OCI-LY1 (cell line): ENCODE measurements around the gene HORMAD2.

Source experiments
- H2AFZ ChIP-seq: fragments of 200-600 bp; sonication (generic), shearing (Covaris generic); 2 replicates; pipeline ENCODE4 v1.6.0; 2014; ENCODE audit warnings: antibody characterized with exemption, mild to moderate bottlenecking, low read length
- H3F3A ChIP-seq: fragments of 200-600 bp; sonication (generic), shearing (Covaris generic); 2 replicates; pipeline ENCODE4 v1.6.0; 2014; ENCODE audit warnings: mild to moderate bottlenecking, antibody characterized with exemption, low read length, moderate library complexity; ENCODE audit not compliant: insufficient read depth
- H3K27ac ChIP-seq: fragments of 200-600 bp; sonication (generic); 2 replicates; pipeline ENCODE4 v1.5.1; 2014; ENCODE audit warnings: low read length, mixed run types, mild to moderate bottlenecking, low read depth; ENCODE audit not compliant: poor library complexity, severe bottlenecking
- H3K27me3 ChIP-seq: fragments of 200-600 bp; sonication (generic); 2 replicates; pipeline ENCODE4 v1.6.0; 2014; ENCODE audit warnings: antibody characterized with exemption, mild to moderate bottlenecking, low read length, moderate library complexity; ENCODE audit not compliant: insufficient read depth
- H3K36me3 ChIP-seq: fragments of 200-600 bp; sonication (generic); 2 replicates; pipeline ENCODE4 v1.6.1; 2014; ENCODE audit warnings: mild to moderate bottlenecking, antibody characterized with exemption, low read length, moderate library complexity, mixed read lengths; ENCODE audit not compliant: insufficient read depth
- H3K4me1 ChIP-seq: fragments of 200-600 bp; sonication (generic); 2 replicates; pipeline ENCODE4 v1.5.1; 2014; ENCODE audit warnings: mild to moderate bottlenecking, low read length, moderate library complexity; ENCODE audit not compliant: insufficient read depth, severe bottlenecking
- H3K4me2 ChIP-seq: fragments of 200-600 bp; sonication (generic), shearing (Covaris generic); 2 replicates; pipeline ENCODE4 v1.6.1; 2014; ENCODE audit warnings: low read length
- H3K4me3 ChIP-seq: fragments of 200-600 bp; sonication (generic); 2 replicates; pipeline ENCODE4 v1.5.1; 2014; ENCODE audit warnings: low read length, low read depth, mild to moderate bottlenecking, mixed read lengths; ENCODE audit not compliant: poor library complexity, severe bottlenecking
- H3K79me2 ChIP-seq: fragments of 200-600 bp; shearing (Covaris generic); 2 replicates; pipeline ENCODE4 v1.6.1; 2016; ENCODE audit warnings: mixed run types, low read length, mixed read lengths; ENCODE audit not compliant: insufficient read depth
- H3K9ac ChIP-seq: fragments of 200-600 bp; sonication (generic), shearing (Covaris generic); 2 replicates; pipeline ENCODE4 v1.6.1; 2014; ENCODE audit warnings: mild to moderate bottlenecking, low read length, mixed read lengths
- H3K9me2 ChIP-seq: fragments of 200-600 bp; sonication (generic), shearing (Covaris generic); 2 replicates; pipeline ENCODE4 v1.6.1; 2014; ENCODE audit warnings: low read depth, mild to moderate bottlenecking, low read length, mixed read lengths
- H3K9me3 ChIP-seq: fragments of 200-600 bp; shearing (Covaris generic); 2 replicates; pipeline ENCODE4 v1.6.1; 2014; ENCODE audit warnings: low read length, mixed read lengths
- H4K20me1 ChIP-seq: fragments of 200-600 bp; sonication (generic), shearing (Covaris generic); 2 replicates; pipeline ENCODE4 v1.6.0; 2016; ENCODE audit warnings: mild to moderate bottlenecking, low read length; ENCODE audit not compliant: insufficient read depth
- EZH2 ChIP-seq: fragments of 200-600 bp; sonication (generic), shearing (Covaris generic); IDR thresholded peaks from 2 replicates; pipeline ENCODE4 v1.8.0; 2017; ENCODE audit warnings: borderline replicate concordance, mixed run types, mild to moderate bottlenecking, antibody characterized with exemption, low read length, moderate library complexity, mixed read lengths
- TF ChIP-seq, protein P1 (sequence below): fragments of 200-600 bp; sonication (generic), shearing (Covaris generic); IDR thresholded peaks from 2 replicates; pipeline ENCODE4 v1.5.1; 2017; ENCODE audit warnings: mild to moderate bottlenecking, antibody characterized with exemption, low read length, moderate library complexity, mixed read lengths

HORMAD2 gene

GRCh38 chr22:30104501-30105156 lies 24.4 kb downstream of the HORMAD2 start:
- Histone ChIP-seq H3K4me2 (no peak overlapping the region), H2AFZ (no peak overlapping the region), H3K4me1 (no peaks in the 10 kb centered on the region)

GRCh38 chr22:30105483-30105882 lies 25.2 kb downstream of the HORMAD2 start:
- Histone ChIP-seq H3K36me3 (no peaks in the 10 kb centered on the region), H2AFZ (no peak overlapping the region), H3K9me2 (no peaks in the 10 kb centered on the region), H3K9ac (no peak overlapping the region), H3K27me3 (no peaks in the 10 kb centered on the region), H3F3A (no peaks in the 10 kb centered on the region), H3K4me3 (no peak overlapping the region), H3K79me2 (no peaks in the 10 kb centered on the region), H3K4me2 (no peak overlapping the region), H3K4me1 (no peaks in the 10 kb centered on the region), H3K27ac (no peak overlapping the region), H3K9me3 (no peaks in the 10 kb centered on the region), H4K20me1 (no peaks in the 10 kb centered on the region)
- TF ChIP-seq, protein P1, sequence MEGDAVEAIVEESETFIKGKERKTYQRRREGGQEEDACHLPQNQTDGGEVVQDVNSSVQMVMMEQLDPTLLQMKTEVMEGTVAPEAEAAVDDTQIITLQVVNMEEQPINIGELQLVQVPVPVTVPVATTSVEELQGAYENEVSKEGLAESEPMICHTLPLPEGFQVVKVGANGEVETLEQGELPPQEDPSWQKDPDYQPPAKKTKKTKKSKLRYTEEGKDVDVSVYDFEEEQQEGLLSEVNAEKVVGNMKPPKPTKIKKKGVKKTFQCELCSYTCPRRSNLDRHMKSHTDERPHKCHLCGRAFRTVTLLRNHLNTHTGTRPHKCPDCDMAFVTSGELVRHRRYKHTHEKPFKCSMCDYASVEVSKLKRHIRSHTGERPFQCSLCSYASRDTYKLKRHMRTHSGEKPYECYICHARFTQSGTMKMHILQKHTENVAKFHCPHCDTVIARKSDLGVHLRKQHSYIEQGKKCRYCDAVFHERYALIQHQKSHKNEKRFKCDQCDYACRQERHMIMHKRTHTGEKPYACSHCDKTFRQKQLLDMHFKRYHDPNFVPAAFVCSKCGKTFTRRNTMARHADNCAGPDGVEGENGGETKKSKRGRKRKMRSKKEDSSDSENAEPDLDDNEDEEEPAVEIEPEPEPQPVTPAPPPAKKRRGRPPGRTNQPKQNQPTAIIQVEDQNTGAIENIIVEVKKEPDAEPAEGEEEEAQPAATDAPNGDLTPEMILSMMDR: no peak
- no peak for TF ChIP-seq EZH2

More at GRCh38 chr22:30104501-30105156, 24.4 kb downstream of the HORMAD2 start:
- H3K79me2 ChIP-seq: no peaks in the 10 kb centered on the region
- no peaks in the 10 kb centered on the region for H3K9me3 ChIP-seq
- no peak for TF ChIP-seq EZH2
- TF ChIP-seq, protein P1: no peak
- no peak overlapping the region for H3K4me3 ChIP-seq
- no peaks in the 10 kb centered on the region for H3K9me2 ChIP-seq
- H3K27me3 ChIP-seq: no peaks in the 10 kb centered on the region
- H3K36me3 ChIP-seq: no peaks in the 10 kb centered on the region
- H4K20me1 ChIP-seq: no peaks in the 10 kb centered on the region
- H3K9ac ChIP-seq: no peak overlapping the region
- no peak overlapping the region for H3K27ac ChIP-seq
- no peaks in the 10 kb centered on the region for H3F3A ChIP-seq

GRCh38 chr22:30113494-30113893 lies 33.2 kb downstream of the HORMAD2 start:
- no peak overlapping the region for H2AFZ ChIP-seq
- H3F3A ChIP-seq: no peaks in the 10 kb centered on the region
- no peak overlapping the region for H3K27ac ChIP-seq
- H3K36me3 ChIP-seq: no peaks in the 10 kb centered on the region
- H3K9ac ChIP-seq: no peak overlapping the region
- no peak overlapping the region for H3K4me3 ChIP-seq
- H3K27me3 ChIP-seq: no peaks in the 10 kb centered on the region
- H3K79me2 ChIP-seq: no peaks in the 10 kb centered on the region
- H3K9me2 ChIP-seq: no peaks in the 10 kb centered on the region
- H3K4me2 ChIP-seq: no peak overlapping the region
- H3K4me1 ChIP-seq: no peaks in the 10 kb centered on the region
- TF ChIP-seq, protein P1: no peak
- no peak for TF ChIP-seq EZH2
- H4K20me1 ChIP-seq: no peaks in the 10 kb centered on the region
- H3K9me3 ChIP-seq: no peaks in the 10 kb centered on the region
